ENCODE results near the gene SHC3. TPM values are rescaled to one million over a fixed set of nuclear protein-coding genes. Genes with fewer than 3 reads are reported as not detected.

Gene SHC3
- total RNA-seq, 4 donors from 2014 or later, result 0.51 to 3.5 (median 2.5) TPM

GRCh38 chr9:89079391-89079790 is 99.2 kb downstream of the SHC3 start:
- Histone ChIP-seq H3K27me3 (no peaks in the 10 kb centered on the region), H3K4me3 (no peak overlapping the region), H3K9me3 (no peaks in the 10 kb centered on the region), H3K27ac (peak overlapping the region; percentile 13 to 29), H3K4me1 (no peaks in the 10 kb centered on the region), H3K36me3 (no peaks in the 10 kb centered on the region)
- no peak for DNase-seq
- intact Hi-C loops (cut with DNase I; ENCODE audit: low total_unique reads), result no loop called here
- no peak for TF ChIP-seq POLR2A (IDR thresholded peaks at IDR 0.05)
- TF ChIP-seq CTCF (IDR thresholded peaks at IDR 0.05), result no peak

- Histone ChIP-seq H3K9me3 (no peaks in the 10 kb centered on the region), H3K27me3 (no peaks in the 10 kb centered on the region), H3K4me3 (no peak overlapping the region), H3K4me1 (no peaks in the 10 kb centered on the region), H3K36me3 (no peaks in the 10 kb centered on the region), H3K27ac (peak overlapping the region in 1 of 2 donors; percentile 29)
- intact Hi-C loops (cut with DNase I; ENCODE audit: low total_unique reads), result no loop called here
- TF ChIP-seq CTCF (IDR thresholded peaks at IDR 0.05) (no peak), POLR2A (IDR thresholded peaks at IDR 0.05) (no peak)
- DNase-seq, result no peak
Measured at GRCh38 chr9:89078860-89079259, 99.8 kb downstream of the SHC3 start.

DNA sequence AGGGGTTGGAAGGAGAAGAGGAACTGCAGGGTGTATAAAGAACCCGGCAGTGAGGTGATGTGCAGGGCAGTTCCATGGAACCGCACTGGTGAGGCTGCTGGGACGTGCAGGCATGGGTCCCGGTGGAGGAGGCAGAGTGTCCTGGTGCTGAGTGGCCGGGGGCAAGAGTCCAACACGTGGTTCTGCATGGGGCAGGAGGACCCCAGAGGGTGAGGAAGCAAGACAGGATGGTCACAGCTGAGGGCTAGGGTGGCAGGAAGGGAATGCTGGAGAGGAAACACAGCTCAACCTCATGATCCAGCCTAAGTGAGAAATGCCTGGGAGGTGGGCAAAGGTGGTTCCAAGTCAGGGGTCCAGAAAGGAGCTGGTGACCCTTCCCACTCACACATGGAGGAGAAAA is 100.2 kb downstream of the SHC3 start:
- peak overlapping the region in 1 of 2 donors; percentile 3 for H3K27ac ChIP-seq
- H3K27me3 ChIP-seq, result no peaks in the 10 kb centered on the region
- no peaks in the 10 kb centered on the region for H3K9me3 ChIP-seq
- no peak for TF ChIP-seq POLR2A (IDR thresholded peaks at IDR 0.05)
- H3K4me1 ChIP-seq, result no peaks in the 10 kb centered on the region
- DNase-seq, result no peak
- H3K4me3 ChIP-seq, result no peak overlapping the region
- intact Hi-C loops (cut with DNase I; ENCODE audit: low total_unique reads), result no loop called here
- H3K36me3 ChIP-seq, result no peaks in the 10 kb centered on the region

GRCh38 chr9:89077519-89077918 is 101.1 kb downstream of the SHC3 start:
- Histone ChIP-seq H3K4me3 (no peak overlapping the region), H3K27ac (no peak overlapping the region), H3K27me3 (no peaks in the 10 kb centered on the region), H3K36me3 (no peaks in the 10 kb centered on the region), H3K9me3 (no peaks in the 10 kb centered on the region), H3K4me1 (no peaks in the 10 kb centered on the region)
- DNase-seq, result no peak
- intact Hi-C loops (cut with DNase I; ENCODE audit: low total_unique reads), result no loop called here
- TF ChIP-seq POLR2A (IDR thresholded peaks at IDR 0.05), result no peak
- TF ChIP-seq CTCF (IDR thresholded peaks at IDR 0.05), result no peak

DNA sequence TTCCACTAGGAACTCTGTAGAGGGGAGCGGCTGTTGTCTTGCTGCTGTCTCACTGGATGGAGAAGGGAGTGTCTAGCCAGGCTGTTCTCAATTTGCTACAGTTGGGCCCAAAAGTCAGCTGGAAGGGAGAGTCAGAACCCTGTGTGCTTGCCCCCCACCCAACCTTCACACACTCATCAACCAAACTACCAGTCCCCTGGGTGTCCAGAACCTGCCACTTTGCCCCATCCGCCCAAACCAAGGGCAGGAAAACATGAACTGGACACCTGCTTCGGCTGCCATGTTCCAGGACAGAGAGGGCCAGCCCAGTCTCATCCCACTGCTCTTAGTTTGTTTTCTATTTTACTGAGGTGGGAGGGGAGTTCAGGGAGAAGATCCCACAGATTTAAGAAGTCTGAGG is 105.2 kb downstream of the SHC3 start:
- intact Hi-C loops (cut with DNase I; ENCODE audit: low total_unique reads), result no loop called here
- Histone ChIP-seq H3K9me3 (no peaks in the 10 kb centered on the region), H3K27me3 (no peaks in the 10 kb centered on the region), H3K4me3 (no peak overlapping the region), H3K27ac (no peak overlapping the region), H3K4me1 (no peaks in the 10 kb centered on the region), H3K36me3 (no peaks in the 10 kb centered on the region)
- no peak for TF ChIP-seq POLR2A (IDR thresholded peaks at IDR 0.05)
- no peak for TF ChIP-seq CTCF (IDR thresholded peaks at IDR 0.05)
- DNase-seq, result no peak

DNA sequence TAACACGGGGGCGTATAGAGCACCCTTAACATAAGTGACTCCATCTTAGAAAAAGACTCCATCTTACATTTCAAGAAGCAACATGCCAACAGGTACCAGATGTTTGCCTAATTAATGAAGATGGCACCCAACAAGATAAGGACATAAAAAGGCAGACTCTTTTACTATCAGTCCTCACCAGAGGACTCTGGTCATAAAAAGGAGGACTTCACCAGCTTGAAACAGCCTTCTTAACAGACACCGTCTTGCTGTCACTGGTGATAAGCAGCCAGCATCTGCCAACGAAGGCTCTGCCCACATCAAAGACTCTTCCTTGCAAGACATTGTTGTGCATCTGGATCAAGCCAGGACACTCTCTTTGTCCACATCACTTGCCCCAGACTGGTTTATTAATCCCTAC is 107.0 kb downstream of the SHC3 start:
- DNase-seq, result no peak
- Histone ChIP-seq H3K4me1 (no peaks in the 10 kb centered on the region), H3K9me3 (no peaks in the 10 kb centered on the region), H3K27ac (no peak overlapping the region), H3K27me3 (no peaks in the 10 kb centered on the region), H3K4me3 (no peak overlapping the region), H3K36me3 (no peaks in the 10 kb centered on the region)
- no peak for TF ChIP-seq POLR2A (IDR thresholded peaks at IDR 0.05)
- TF ChIP-seq CTCF (IDR thresholded peaks at IDR 0.05), result no peak
- intact Hi-C loops (cut with DNase I; ENCODE audit: low total_unique reads), result no loop called here
